IMR-90 (cell line): ENCODE data around the gene BBIP1. TPM values are rescaled to one million over a fixed set of nuclear protein-coding genes. Genes with fewer than 3 reads are reported as not detected.

Experiments used
- ATAC-seq: fragments of 200-7000 bp; cut with Tn5 transposase; 2 replicates; pipeline ENCODE4 v1.9.1; 2020; ENCODE audit warnings: low read depth, mild to moderate bottlenecking, moderate library complexity
- BruUV-seq: library from RNA; stranded (reverse); fragments of 400-500 nt; replicated peaks from 2 replicates; lab custom pipeline; 2021; lab: Mats Ljungman, UMichigan
- CTCF ChIA-PET: fragments of 300-600 bp; formaldehyde crosslinking; extraction: SDS; loops from one replicate; lab custom pipeline; 2021; ENCODE audit warnings: antibody characterized with exemption; lab: Yijun Ruan, JAX
- POLR2A ChIA-PET: fragments of 300-600 bp; sonication (Branson Sonifier 250); formaldehyde crosslinking; loops from one replicate; lab custom pipeline; 2022; ENCODE audit warnings: antibody characterized with exemption; ENCODE audit not compliant: unreplicated experiment; lab: Charles Lee
- DNase-seq: peaks from one replicate; pipeline ENCODE4 v3.0.0; 2013
- H2AFZ ChIP-seq: replicated peaks from 2 replicates; pipeline ENCODE3; 2013; ENCODE audit warnings: low read length, mild to moderate bottlenecking; ENCODE audit not compliant: poor library complexity
- H2AK5ac ChIP-seq: 2 replicates; pipeline ENCODE4 v1.6.1; 2013; ENCODE audit warnings: low read depth, low read length, inconsistent platforms
- H2AK9ac ChIP-seq: replicated peaks from 2 replicates; pipeline ENCODE3; 2013; ENCODE audit warnings: mild to moderate bottlenecking, low read depth, low read length, moderate library complexity; ENCODE audit not compliant: poor library complexity
- H2BK120ac ChIP-seq: 2 replicates; pipeline ENCODE4 v1.6.1; 2013; ENCODE audit warnings: low read depth, low read length, inconsistent platforms
- H2BK15ac ChIP-seq: 3 replicates; pipeline ENCODE4 v1.6.1; 2013; ENCODE audit warnings: low read depth, low read length, inconsistent platforms
- H2BK20ac ChIP-seq: 2 replicates; pipeline ENCODE4 v1.6.1; 2013; ENCODE audit warnings: low read depth, mild to moderate bottlenecking, inconsistent platforms, low read length, moderate library complexity
- H2BK5ac ChIP-seq: 2 replicates; pipeline ENCODE4 v1.6.1; 2013; ENCODE audit warnings: mild to moderate bottlenecking, low read depth, low read length, inconsistent platforms; ENCODE audit not compliant: poor library complexity, severe bottlenecking
- H3K14ac ChIP-seq: replicated peaks from 2 replicates; pipeline ENCODE4 v1.6.1; 2013; ENCODE audit warnings: low read depth, low read length, inconsistent platforms
- H3K18ac ChIP-seq: 2 replicates; pipeline ENCODE4 v1.6.1; 2013; ENCODE audit warnings: low read depth, low read length, control low read depth
- H3K23ac ChIP-seq: 2 replicates; pipeline ENCODE4 v1.6.1; 2013; ENCODE audit warnings: low read depth, low read length, inconsistent platforms
- H3K27ac ChIP-seq: 2 replicates; pipeline ENCODE4 v1.5.1; 2013; ENCODE audit warnings: mild to moderate bottlenecking, control low read depth, low read length; ENCODE audit not compliant: insufficient read depth
- H3K27me3 ChIP-seq: 2 replicates; pipeline ENCODE4 v1.6.1; 2013; ENCODE audit warnings: low read length; ENCODE audit not compliant: control insufficient read depth, insufficient read depth
- H3K36me3 ChIP-seq: 2 replicates; pipeline ENCODE4 v1.6.1; 2013; ENCODE audit warnings: low read length, mixed read lengths; ENCODE audit not compliant: control insufficient read depth, insufficient read depth
- H3K4ac ChIP-seq: 2 replicates; pipeline ENCODE4 v1.6.1; 2013; ENCODE audit warnings: low read depth, low read length, inconsistent platforms
- H3K4me1 ChIP-seq: 2 replicates; pipeline ENCODE4 v1.6.1; 2013; ENCODE audit warnings: low read length, mixed read lengths; ENCODE audit not compliant: control insufficient read depth, insufficient read depth
- H3K4me2 ChIP-seq: 2 replicates; pipeline ENCODE4 v1.6.1; 2013; ENCODE audit warnings: low read depth, mild to moderate bottlenecking, control low read depth, low read length, moderate library complexity
- H3K4me3 ChIP-seq: 2 replicates; pipeline ENCODE4 v1.5.1; 2013; ENCODE audit warnings: low read depth, mild to moderate bottlenecking, control low read depth, low read length, moderate library complexity; ENCODE audit not compliant: insufficient read depth
- H3K56ac ChIP-seq: 2 replicates; pipeline ENCODE4 v1.6.1; 2013; ENCODE audit warnings: low read length, inconsistent platforms; ENCODE audit not compliant: insufficient read depth; ENCODE audit errors: extremely low read depth
- H3K79me1 ChIP-seq, 2 experiments: 2 replicates each; pipeline ENCODE4 v1.6.1; 2013; ENCODE audit warnings: low read length in 2 of 2, inconsistent platforms in 1 of 2, low read depth in 1 of 2
- H3K9ac ChIP-seq: 2 replicates; pipeline ENCODE4 v1.6.1; 2013; ENCODE audit warnings: low read depth, low read length, control low read depth
- H3K9me1 ChIP-seq: 2 replicates; pipeline ENCODE4 v1.6.1; 2013; ENCODE audit warnings: low read length, inconsistent platforms; ENCODE audit not compliant: insufficient read depth
- H3K9me3 ChIP-seq: 2 replicates; pipeline ENCODE4 v1.6.1; 2013; ENCODE audit warnings: low read length; ENCODE audit not compliant: control insufficient read depth, insufficient read depth
- H4K20me1 ChIP-seq: 2 replicates; pipeline ENCODE4 v1.6.1; 2013; ENCODE audit warnings: low read length, inconsistent platforms; ENCODE audit not compliant: insufficient read depth
- H4K5ac ChIP-seq: 2 replicates; pipeline ENCODE4 v1.6.1; 2013; ENCODE audit warnings: mild to moderate bottlenecking, low read depth, low read length, control low read depth
- H4K8ac ChIP-seq, 2 experiments: 2 replicates each; pipeline ENCODE4 v1.6.1; 2013; ENCODE audit warnings: low read depth in 2 of 2, low read length in 2 of 2, control low read depth in 1 of 2, inconsistent platforms in 1 of 2
- H4K91ac ChIP-seq: 2 replicates; pipeline ENCODE4 v1.6.1; 2013; ENCODE audit warnings: low read depth, low read length, inconsistent platforms; ENCODE audit not compliant: insufficient read depth
- MAFK ChIP-seq: IDR thresholded peaks from 2 replicates; pipeline ENCODE4 v1.6.1; 2012; ENCODE audit warnings: low read depth, low read length, improper control_type of control experiment
- MAZ ChIP-seq: IDR thresholded peaks from 2 replicates; pipeline ENCODE4 v1.6.1; 2012; ENCODE audit warnings: low read depth, mild to moderate bottlenecking, low read length, improper control_type of control experiment, moderate library complexity, borderline replicate concordance
- RCOR1 ChIP-seq: IDR thresholded peaks from 2 replicates; pipeline ENCODE4 v1.6.1; 2012; ENCODE audit warnings: mild to moderate bottlenecking, low read length, improper control_type of control experiment; ENCODE audit not compliant: insufficient replicate concordance
- SMC3 ChIP-seq: fragments of 150-350 bp; IDR thresholded peaks from 2 replicates; pipeline ENCODE4 v1.6.1; 2016; ENCODE audit warnings: low read depth, mild to moderate bottlenecking, antibody characterized with exemption, low read length, moderate library complexity
- WGBS, 2 experiments: methylation state at CpG; one replicate each; pipeline versions ENCODE4 v1.1.5 to v1.1.7; 2013; ENCODE audit warnings: missing lambda C conversion rate in 2 of 2; ENCODE audit not compliant: insufficient read length in 1 of 2; ENCODE audit errors: extremely low coverage in 2 of 2; 5-methylcytosine and 5-hydroxymethylcytosine counted together
- dilution Hi-C: fragments of 300-500 bp; cut with HindIII; formaldehyde crosslinking; loops from one replicate; pipeline ENCODE4 v1.14.3; 2018; ENCODE audit warnings: low sequenced_read_pairs; ENCODE audit not compliant: unreplicated experiment
- in situ Hi-C: fragments of 300-500 bp; cut with MboI; formaldehyde crosslinking; loops from 3 replicates; pipeline ENCODE4 v1.14.3; 2019; ENCODE audit warnings: low sequenced_read_pairs, inconsistent platforms, mixed read lengths
- intact Hi-C: fragments of 100-400 bp; cut with micrococcal nuclease; formaldehyde crosslinking; loops from 2 replicates; pipeline ENCODE4 v1.10.0; 2022
- polyA plus RNA-seq, 3 experiments: library from polyadenylated mRNA; depleted of rRNA; stranded (reverse); fragments of >200 nt; gene quantifications; 2 replicates each; pipeline ENCODE4 v1.2.3, GENCODE V29; 2012; ENCODE audit warnings: low replicate concordance in 1 of 3
- total RNA-seq: library from RNA; depleted of rRNA; stranded (reverse); fragments of >200 nt; gene quantifications from 2 replicates; pipeline ENCODE4 v1.2.3, GENCODE V29; 2012

The BBIP1 gene
- total and polyA plus RNA-seq, 2 of the 4 experiments (the other 2 are of a cell fraction) = 17.4 to 19.9 TPM

DNA sequence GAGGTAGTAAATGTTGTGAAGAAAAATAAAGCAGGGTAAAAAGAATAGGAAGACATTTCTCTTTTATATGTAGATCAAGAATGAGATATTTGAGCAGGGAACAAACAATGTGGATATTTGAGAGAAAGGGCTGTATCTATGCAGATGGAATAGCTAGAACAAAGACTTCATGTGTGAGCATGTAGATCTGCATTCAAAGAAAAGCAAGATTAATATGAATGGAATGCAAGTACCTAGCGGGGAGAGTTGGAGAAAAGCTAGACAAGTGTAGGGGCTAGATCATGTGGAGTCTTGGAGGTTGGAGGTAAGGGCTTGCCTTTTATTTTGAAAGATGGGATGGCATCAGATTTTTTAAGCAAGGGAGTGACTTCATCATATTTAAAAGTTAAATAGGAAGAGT, 27.5 kb upstream of the BBIP1 start:
- in situ Hi-C loops = no loop called here
- ATAC-seq = 0 out of 2 replicates have a peak, but pooled peaks have one; percentile 27

More for the DNA sequence above, 27.5 kb upstream of the BBIP1 start:
- TF ChIP-seq RCOR1 = no peak
- TF ChIP-seq SMC3 = no peak
- TF ChIP-seq MAFK = no peak
- no peak for TF ChIP-seq MAZ
- Histone ChIP-seq H3K18ac (no peak overlapping the region), H2AK9ac (no peak overlapping the region), H3K9me1 (peaks cover 7% of the 10 kb centered on the region; the same call in 1 of the 2 replicates), H3K9ac (no peak overlapping the region), H4K20me1 (peaks cover 33% of the 10 kb centered on the region), H3K4me2 (no peak overlapping the region), H2BK15ac (no peak overlapping the region), H3K23ac (no peak overlapping the region), H3K36me3 (peaks cover 7% of the 10 kb centered on the region), H3K4ac (no peak overlapping the region), H4K91ac (no peak overlapping the region), H3K14ac (no peak overlapping the region), H3K79me1 (peaks cover 36 to 54% of the 10 kb centered on the region in 2 experiments), H3K27me3 (no peaks in the 10 kb centered on the region), H4K5ac (no peak overlapping the region), H2AFZ (no peak overlapping the region), H3K56ac (no peak overlapping the region), H4K8ac (no peak overlapping the region), H3K4me1 (peaks cover 4% of the 10 kb centered on the region), H2BK5ac (no peak overlapping the region), H3K27ac (no peak overlapping the region), H3K9me3 (no peaks in the 10 kb centered on the region), H2AK5ac (no peak overlapping the region), H3K4me3 (no peak overlapping the region), H2BK120ac (no peak overlapping the region), H2BK20ac (no peak overlapping the region)
- dilution Hi-C loops (no loop called here), intact Hi-C loops (no loop called here)
- no peak for DNase-seq
- WGBS, 2 experiments = 100% methylated on average over 1 of the region's 1 CpG; no CpG with 5 or more reads in 1 of the 2 experiments
- ChIA-PET CTCF (no interaction called here), POLR2A (no interaction called here)
- no TSS peak for BruUV-seq
